Left lobe of liver (tissue), 2 donors: ENCODE measurements around the gene SORCS1. TPM values are rescaled to one million over a fixed set of nuclear protein-coding genes. Genes with fewer than 3 reads are reported as not detected.
A peak's percentile ranks its signal among the peaks of the same experiment; 100 is the strongest.

Experiments used
- ATAC-seq: fragments of 200-7000 bp; cut with Tn5 transposase; one replicate; pipeline ENCODE4 v1.9.1; 2020; ENCODE audit warnings: mild to moderate bottlenecking, moderate library complexity
- DNase-seq: peaks from one replicate; pipeline ENCODE4 v3.0.0-alpha.2; 2020; ENCODE audit warnings: low spot score
- total RNA-seq: library from RNA; stranded (reverse); gene quantifications from one replicate; pipeline ENCODE4 v1.2.1, GENCODE V29; 2021
- donor health status: DM: no; HTN: no; CAD: no; lungs with moderate emphysema.
- donor health status: DM: no; HTN: yes; CAD: no.

Gene SORCS1
- total RNA-seq, 1 donor from 2014 or later = 0.10 TPM

GRCh38 chr10:107118866-107119265, 45.6 kb downstream of the SORCS1 start:
- no peak for DNase-seq
- no peak for ATAC-seq

- no peak for DNase-seq
- no peak for ATAC-seq
These were observed 60.4 kb downstream of the SORCS1 start for GRCh38 chr10:107104026-107104652.

DNA sequence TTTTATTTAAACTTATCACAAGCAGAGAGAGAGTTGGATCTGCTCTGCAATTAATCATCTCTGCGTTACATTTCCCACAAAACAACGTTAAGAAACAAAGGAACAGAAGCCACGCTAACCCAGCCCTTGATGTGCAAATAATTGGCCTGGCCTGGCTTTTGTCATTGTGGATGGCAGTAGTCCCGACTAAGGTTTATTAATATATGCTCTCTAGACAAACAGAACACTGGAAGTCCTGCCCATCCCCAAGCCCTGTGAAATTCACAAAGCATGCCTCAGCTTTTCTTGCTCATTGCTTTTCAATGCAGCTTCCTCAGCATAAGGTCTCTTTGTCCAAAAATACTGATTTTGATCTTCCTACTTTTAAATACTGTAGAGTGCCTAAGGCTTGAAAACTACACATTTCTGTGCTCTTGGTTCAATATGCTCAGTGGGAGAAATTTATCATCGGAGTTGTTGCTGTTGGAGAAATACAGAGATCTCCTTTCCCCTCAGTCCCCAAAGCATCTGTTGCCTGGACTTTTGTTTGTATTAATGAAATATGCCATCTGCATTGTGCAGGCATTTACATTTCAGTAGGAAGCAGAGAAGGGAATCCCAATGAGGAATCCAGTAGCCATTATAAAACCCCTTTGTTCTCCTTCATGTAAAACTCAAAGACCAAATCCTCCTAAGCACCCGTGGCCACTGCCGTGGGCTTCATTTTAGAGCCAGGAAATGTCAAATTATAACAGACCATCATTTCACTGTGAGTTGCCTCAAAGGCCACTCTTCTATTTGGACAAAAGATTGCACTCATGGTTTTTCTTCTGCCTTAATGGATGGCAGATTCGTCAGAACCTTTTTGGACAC, 61.1 kb downstream of the SORCS1 start:
- DNase-seq (no peak), ATAC-seq (no peak)

DNA sequence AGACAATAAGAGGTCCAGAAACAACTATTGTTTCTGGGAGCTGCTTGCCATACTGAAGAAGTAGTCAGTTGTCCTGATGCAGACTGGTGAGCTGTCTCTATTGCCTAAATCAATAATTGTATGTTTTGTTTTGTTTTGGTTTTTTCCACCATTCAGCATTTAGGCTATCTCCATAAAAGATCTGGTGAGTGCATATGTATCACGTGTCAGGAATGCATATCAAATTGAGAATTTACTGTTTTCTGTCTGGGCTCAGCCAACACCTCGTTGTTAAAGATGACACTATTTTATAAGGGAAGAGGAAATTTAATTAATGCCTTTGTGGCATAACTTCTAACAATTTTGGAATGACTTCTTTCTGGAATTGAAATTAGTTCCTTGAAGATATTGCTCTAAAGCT, 66.2 kb downstream of the SORCS1 start:
- DNase-seq (no peak), ATAC-seq (no peak)

DNA sequence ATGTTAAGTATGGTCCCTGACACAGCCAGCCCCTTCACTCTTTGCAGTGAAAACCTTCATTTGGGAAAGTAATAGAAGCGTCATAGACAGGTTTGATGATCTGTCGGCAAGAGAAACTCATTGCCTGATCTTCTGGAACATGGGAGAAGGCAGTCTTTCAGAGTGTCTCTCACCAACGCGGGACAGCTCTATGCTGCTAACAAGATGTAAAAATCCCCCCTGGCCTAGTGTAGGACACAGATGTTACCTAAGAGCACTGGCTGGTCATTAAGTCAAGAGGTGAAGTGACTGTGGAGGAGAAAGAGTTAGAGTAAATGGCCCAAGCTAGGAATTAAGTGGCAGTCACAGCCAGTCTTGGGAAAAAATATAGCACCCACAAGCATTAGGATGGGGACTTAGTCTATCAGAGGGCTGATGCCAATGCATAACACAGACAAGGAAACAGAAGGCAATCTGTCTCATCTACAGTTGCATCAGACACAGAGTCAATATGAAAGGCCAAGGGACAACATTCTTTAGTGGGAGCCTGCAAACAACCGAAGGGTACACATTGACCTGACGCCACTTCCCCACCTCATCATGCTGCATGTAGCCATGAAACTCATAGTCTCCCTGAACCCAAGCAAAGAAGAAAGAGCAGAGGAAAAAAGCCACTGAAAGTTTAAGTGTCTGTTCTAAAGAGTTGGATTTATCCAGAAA, 69.5 kb downstream of the SORCS1 start:
- DNase-seq (peak; percentile 56), ATAC-seq (peak; percentile 98)

- DNase-seq (no peak), ATAC-seq (no peak)
These were observed 72.2 kb downstream of the SORCS1 start for GRCh38 chr10:107092321-107092720.

- ATAC-seq (no peak), DNase-seq (no peak)
These were observed 73.4 kb downstream of the SORCS1 start for GRCh38 chr10:107091126-107091525.

DNA sequence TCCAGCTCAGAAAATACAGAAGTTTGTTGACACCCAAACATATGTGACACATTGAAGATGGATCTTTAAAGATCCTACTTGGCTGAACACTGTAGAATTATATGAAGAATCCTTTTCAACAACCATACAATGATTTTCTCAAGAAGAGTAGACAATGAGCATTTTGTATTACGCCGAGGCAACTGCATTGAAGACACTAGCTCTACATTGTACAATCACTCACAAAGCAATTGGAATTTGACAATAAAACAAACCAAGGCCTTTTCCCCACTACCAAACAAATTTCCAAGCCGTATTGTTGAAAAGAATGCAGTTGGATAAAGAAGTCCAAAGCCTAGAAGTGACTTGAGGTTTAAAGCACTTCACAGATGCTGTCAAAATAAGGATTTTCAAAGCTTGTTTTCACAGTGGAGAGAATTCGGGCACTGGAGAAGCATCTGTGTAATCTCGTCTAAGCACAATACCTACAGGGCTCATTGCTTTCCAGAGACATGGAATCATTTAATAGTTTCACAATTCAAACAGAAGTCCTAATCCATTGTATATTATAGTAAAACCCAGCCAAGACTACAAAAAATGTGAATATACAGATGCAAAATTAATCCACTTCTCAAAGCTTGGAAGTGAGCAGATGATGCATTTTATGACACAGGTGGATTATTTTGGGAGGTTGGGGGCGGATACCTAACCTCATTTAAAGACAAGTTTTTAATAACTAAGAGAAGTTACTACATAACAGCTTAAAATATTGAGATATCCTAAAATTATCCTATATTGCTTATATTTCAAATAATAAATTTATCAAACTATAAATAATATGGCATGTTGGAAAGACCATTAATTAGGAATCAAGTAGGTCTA, 78.6 kb downstream of the SORCS1 start:
- DNase-seq = no peak
- no peak for ATAC-seq

- DNase-seq (no peak), ATAC-seq (no peak)
These were observed 81.0 kb downstream of the SORCS1 start for GRCh38 chr10:107083388-107084009.

DNA sequence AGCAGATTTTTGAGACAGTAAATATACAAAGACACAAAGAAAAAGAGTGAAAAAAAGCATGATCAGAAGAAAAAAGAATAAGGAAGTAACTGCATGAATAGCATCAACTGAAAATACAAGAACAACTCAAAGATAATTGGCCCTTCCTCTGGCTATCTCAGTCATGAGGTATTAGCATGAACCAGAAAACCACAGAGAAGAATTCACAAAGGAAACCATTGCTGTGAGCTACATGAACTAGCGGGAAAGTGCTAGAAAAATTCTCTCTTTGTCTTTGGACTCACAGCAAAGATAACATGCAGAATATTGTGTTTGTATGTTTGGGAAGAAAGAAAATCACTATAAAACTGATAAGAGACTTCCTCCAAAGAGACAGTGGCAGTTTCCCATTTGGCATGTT, 82.9 kb downstream of the SORCS1 start:
- no peak for DNase-seq
- ATAC-seq = no peak

DNA sequence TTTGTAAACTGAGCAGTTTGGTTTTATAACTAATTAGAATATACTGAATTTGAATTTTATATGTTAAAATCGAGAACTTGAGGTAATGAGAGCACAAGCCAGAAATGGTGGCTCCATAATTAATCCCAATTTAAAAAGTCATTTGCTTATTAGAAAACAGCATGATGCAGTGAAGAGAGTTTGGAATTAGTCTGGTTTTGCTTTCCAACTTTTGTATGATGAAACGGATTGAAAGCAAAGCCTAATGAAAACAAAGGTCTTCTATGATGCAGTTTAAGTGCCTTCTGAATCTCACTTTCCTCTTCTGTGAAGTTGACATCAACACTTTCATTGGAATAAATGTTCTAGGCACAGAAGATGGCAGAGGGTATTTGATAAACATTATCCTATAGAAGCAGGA, 89.4 kb downstream of the SORCS1 start:
- DNase-seq = no peak
- ATAC-seq = no peak

DNA sequence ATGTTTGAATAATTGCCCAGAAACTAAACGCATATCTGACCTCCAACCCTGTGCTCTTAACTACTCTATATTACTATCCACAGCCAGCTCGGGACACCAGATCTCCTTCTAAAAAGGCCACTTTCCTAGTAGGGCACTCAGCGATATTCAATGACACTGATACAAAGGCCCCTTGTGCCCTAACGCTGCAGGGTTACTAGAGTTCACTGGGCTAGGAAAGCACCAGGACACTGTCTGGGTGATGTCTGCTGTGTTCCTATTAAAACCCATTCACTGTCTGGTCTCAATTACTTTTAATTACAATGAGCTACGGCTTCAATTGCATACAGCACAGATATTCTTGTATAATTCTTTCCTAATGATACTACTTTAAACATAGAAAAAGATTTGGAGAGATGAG, 91.7 kb downstream of the SORCS1 start:
- no peak for ATAC-seq

GRCh38 chr10:107072028-107072427, 92.5 kb downstream of the SORCS1 start:
- ATAC-seq = no peak
- no peak for DNase-seq

More for the DNA sequence above, 91.7 kb downstream of the SORCS1 start:
- DNase-seq = no peak

DNA sequence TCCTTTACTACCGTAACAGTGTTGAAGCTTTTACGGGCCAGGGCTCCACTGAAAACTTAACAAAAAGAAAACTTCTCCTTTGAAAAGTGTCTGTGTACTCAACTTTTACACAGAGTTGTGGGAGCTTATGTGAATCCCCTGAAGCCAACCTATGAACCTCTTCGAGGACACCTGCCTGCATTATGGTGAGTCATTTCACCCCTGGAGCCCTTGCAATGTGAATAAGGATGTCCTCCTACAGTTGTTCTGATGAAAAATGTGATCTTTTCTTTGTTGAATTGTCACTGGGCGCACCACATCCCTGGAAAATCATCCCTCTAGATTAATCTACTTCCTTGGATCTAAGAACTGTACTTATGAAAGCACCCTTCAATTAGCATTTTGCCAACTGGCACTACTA, 93.2 kb downstream of the SORCS1 start:
- no peak for ATAC-seq
- no peak for DNase-seq

GRCh38 chr10:107067843-107068242, 96.7 kb downstream of the SORCS1 start:
- ATAC-seq (no peak), DNase-seq (no peak)

DNA sequence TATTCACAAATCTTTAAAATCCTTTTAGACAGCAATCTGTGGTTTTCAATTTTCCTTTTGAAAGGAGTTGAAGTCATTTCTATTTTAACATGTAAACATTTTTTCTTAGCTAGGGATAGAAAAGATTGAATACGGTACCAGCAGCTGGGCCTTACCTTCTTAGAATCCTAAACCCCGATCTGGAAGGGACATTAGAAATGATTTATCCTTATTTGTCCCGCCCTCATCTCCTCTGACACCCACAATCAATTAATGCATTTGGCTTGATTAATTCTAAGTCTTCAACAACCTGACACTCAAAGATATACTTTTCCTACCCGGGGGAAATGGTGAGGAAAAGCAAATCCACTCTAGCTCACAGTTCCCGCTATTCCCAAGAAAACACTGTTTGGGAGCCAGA, 100.4 kb downstream of the SORCS1 start:
- no peak for ATAC-seq
- DNase-seq = no peak

GRCh38 chr10:107059872-107060271, 104.6 kb downstream of the SORCS1 start:
- DNase-seq = no peak
- ATAC-seq = no peak

- ATAC-seq (no peak), DNase-seq (no peak)
These were observed 105.3 kb downstream of the SORCS1 start for GRCh38 chr10:107059068-107059804.

GRCh38 chr10:107058331-107058730, 106.2 kb downstream of the SORCS1 start:
- no peak for ATAC-seq
- no peak for DNase-seq

- DNase-seq = peak; percentile 76
- ATAC-seq = peak; percentile 73
These were observed 108.3 kb downstream of the SORCS1 start for GRCh38 chr10:107056182-107056581.
